HepG2 (cell line): ENCODE results near the gene PDILT. TPM values are rescaled to one million over a fixed set of nuclear protein-coding genes. Genes with fewer than 3 reads are reported as not detected.

Experiments used
- NFAT5 ChIP-seq: sonication (generic); formaldehyde crosslinking; IDR thresholded peaks from 2 replicates; pipeline ENCODE4 v1.4.0; 2020; ENCODE audit warnings: missing genetic modification reagents
- TAF1 ChIP-seq: sonication (generic); formaldehyde crosslinking; IDR thresholded peaks from 2 replicates; pipeline ENCODE4 v1.4.0; 2020; ENCODE audit warnings: missing genetic modification reagents
- ZBED4 ChIP-seq: sonication (generic); formaldehyde crosslinking; IDR thresholded peaks from 2 replicates; pipeline ENCODE4 v1.4.0; 2020; ENCODE audit warnings: missing genetic modification reagents, borderline replicate concordance
- ZBTB34 ChIP-seq: sonication (generic); formaldehyde crosslinking; IDR thresholded peaks from 2 replicates; pipeline ENCODE4 v1.8.0; 2022; ENCODE audit warnings: mild to moderate bottlenecking, missing genetic modification reagents
- ZNF251 ChIP-seq: sonication (generic); formaldehyde crosslinking; IDR thresholded peaks from 2 replicates; pipeline ENCODE4 v1.9.0; 2021; ENCODE audit warnings: mild to moderate bottlenecking, missing genetic modification reagents
- ZNF333 ChIP-seq: sonication (generic); formaldehyde crosslinking; IDR thresholded peaks from 2 replicates; pipeline ENCODE4 v1.4.0; 2020; ENCODE audit warnings: mild to moderate bottlenecking, missing genetic modification reagents, borderline replicate concordance
- ZNF567 ChIP-seq: sonication (generic); formaldehyde crosslinking; IDR thresholded peaks from 2 replicates; pipeline ENCODE4 v1.8.1; 2023; ENCODE audit warnings: mild to moderate bottlenecking, missing genetic modification reagents, borderline replicate concordance
- ZNF639 ChIP-seq: conservative IDR thresholded peaks from 2 replicates; pipeline ENCODE4 v1.6.1; 2018; ENCODE audit warnings: missing genetic modification reagents
- polyA plus RNA-seq, 8 experiments: library from polyadenylated mRNA; depleted of rRNA in 3 of 8; stranded (reverse) in 7 of 8; unstranded in 1 of 8; fragments of >200 nt; fragmentation: Illumina TruSeq in 4 of 8; extraction: Trizol in 4 of 8; gene quantifications; 2 replicates each; pipeline versions ENCODE4 v1.2.1 to v1.2.3, GENCODE V29; 2011 to 2016; ENCODE audit warnings: low read depth in 4 of 8, missing spikeins in 1 of 8, mixed read lengths in 1 of 8; ENCODE audit not compliant: insufficient read depth in 1 of 8
- total RNA-seq, 5 experiments: library from RNA; depleted of rRNA; stranded (reverse); fragments of >200 nt; fragmentation: Illumina TruSeq; extraction: Trizol; gene quantifications; 2 replicates each; pipeline ENCODE4 v1.2.3, GENCODE V29; 2016; ENCODE audit warnings: low read depth in 1 of 5

Gene PDILT
- total and polyA plus RNA-seq, 2 of the 13 experiments (the other 11 are each of a cell fraction or from before 2014, with no cell fraction given), result not detected

- TF ChIP-seq ZNF567, result no peak
- TF ChIP-seq ZNF639 (CRISPR knock-in tag), result no peak
- TF ChIP-seq ZBED4, result no peak; the same call in 1 of the 2 replicates
- no peak for TF ChIP-seq ZNF251 (CRISPR knock-in tag)
- no peak for TF ChIP-seq ZBTB34 (CRISPR knock-in tag)
- no peak for TF ChIP-seq ZNF333 (CRISPR knock-in tag)
- no peak for TF ChIP-seq TAF1
- no peak for TF ChIP-seq NFAT5 (CRISPR knock-in tag)
Observed at GRCh38 chr16:20397468-20398074, 7.0 kb downstream of the PDILT start (continued).
